Activated CD4-positive, CD25-positive, alpha-beta regulatory T cell treated with anti-CD3 and anti-CD28 coated beads, Interleukin-2, amount 50 U/mL, for 24 hours (primary cell): ENCODE data around the gene SEMA3E.

ENCODE experiments used
- ATAC-seq, 2 donors: fragments of 150-1000 bp; cut with Tn5 transposase; one replicate each; pipeline ENCODE4 v1.10.0; 2021; ENCODE audit warnings: mild to moderate bottlenecking in 1 of 2, moderate library complexity in 1 of 2

Gene SEMA3E

GRCh38 chr7:83640731-83641537 is 8.0 kb downstream of the SEMA3E start:
- ATAC-seq: no peak

DNA sequence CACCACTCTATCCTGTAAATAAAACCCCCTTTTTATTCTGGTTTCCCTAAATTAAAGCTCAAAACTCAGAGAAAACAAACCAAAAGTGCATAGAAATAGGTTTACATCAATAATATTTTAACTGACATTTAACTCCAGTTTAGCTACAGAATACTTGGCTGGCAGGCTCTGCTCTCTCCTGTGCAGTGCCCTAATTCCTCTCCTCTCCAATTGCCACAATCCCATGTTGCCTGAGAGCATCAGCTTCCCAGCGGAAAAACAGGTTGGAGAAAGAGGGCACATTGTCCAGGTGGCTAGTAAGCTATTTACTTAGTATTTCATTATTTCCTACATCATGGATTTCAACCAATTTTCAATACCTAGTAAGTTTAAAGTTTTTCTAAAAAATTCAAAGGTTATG is 8.7 kb downstream of the SEMA3E start:
- ATAC-seq: no peak

GRCh38 chr7:83633516-83633915 is 15.4 kb downstream of the SEMA3E start:
- no peak for ATAC-seq

DNA sequence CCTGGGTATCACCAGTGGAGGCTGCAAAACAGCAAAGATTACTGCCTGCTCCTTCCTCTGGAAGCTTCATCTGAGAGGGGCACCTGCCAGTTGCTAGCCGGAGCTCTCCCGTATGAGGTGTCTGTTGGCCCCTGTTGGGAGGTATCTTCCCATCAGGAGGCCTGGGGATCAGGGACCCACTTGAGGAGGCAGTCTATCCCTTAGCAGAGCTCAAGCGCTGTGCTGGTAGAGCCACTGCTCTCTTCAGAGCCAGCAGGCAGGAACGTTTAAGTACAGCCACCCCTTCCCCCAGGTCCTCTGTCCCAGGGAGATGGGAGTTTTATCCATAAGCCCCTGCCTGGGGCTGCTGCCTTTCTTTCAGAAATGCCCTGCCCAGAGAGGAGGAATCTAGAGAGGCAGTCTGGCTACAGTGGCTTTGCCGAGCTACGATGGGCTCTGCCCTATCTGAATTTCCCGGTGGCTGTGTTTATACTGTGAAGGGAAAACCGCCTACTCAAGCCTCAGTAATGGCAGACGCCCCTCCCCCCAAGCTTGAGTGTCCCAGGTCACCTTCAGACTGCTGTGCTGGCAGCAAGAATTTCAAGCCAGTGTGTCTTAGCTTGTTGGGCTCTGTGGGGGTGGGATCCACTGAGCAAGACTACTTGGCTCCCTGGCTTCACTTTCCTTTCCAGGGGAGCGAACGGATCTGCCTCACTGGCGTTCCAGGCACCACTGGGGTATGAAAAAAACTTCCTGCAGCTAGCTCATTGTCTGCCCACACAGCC is 19.6 kb downstream of the SEMA3E start:
- no peak for ATAC-seq

DNA sequence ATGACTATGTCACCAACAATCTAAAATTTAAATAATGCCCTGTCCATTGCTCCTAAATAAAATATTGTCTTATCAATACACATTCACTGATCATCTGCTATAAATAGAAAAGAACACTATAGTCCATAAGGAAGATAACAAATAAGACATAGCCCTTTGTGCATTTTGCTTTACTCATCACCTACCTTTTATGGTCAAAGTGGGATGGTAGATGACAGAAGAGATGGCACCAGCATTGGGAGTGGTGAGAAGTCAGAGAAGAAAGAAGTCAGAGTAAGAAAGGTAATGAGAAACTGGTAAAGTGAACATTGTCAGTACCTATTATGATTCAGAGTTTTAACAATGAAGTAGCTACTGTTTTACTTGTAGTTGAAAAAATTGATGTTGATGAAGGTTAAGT is 31.1 kb downstream of the SEMA3E start:
- ATAC-seq: no peak

- ATAC-seq: no peak
Observed at GRCh38 chr7:83614112-83614511, 34.8 kb downstream of the SEMA3E start.

DNA sequence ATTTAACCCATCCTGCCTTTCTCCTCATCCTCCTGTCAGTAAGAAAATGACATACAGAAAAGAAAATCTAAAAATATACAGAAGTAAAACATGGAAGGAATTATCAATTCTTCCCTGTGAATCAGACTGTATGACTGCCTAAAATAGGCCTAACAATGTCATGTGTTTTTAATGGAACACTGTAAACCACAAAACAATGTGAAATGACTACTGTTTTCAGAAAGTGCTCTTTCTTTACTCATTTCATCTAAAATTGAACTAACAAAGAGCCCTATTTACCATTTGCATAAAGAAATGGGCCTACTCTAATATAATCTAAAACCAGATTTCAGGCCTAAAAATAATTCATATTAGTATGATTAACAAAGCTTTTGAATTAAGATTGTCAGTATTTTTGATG is 35.7 kb downstream of the SEMA3E start:
- no peak for ATAC-seq

GRCh38 chr7:83611776-83612175 is 37.2 kb downstream of the SEMA3E start:
- no peak for ATAC-seq

- ATAC-seq: no peak
Observed at GRCh38 chr7:83610649-83611304, 38.2 kb downstream of the SEMA3E start.

DNA sequence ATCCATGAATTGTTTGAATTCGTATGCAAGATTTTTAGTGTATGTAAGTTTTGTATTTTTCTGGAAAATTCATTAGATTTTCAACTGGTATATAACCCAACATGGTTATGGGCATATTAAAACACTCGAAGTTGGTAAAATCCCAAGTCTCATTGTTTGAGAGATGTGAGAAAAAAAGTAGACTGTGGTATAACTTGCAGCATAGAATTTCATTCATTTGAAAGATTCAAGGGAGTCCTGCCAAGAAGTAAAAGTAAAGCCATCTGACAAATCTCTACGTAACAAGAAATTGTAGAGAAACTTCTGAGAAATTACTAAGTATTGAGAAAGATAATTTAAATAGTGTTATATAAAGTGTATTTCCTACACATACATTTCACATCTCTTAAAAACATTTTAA is 40.2 kb downstream of the SEMA3E start:
- no peak for ATAC-seq

DNA sequence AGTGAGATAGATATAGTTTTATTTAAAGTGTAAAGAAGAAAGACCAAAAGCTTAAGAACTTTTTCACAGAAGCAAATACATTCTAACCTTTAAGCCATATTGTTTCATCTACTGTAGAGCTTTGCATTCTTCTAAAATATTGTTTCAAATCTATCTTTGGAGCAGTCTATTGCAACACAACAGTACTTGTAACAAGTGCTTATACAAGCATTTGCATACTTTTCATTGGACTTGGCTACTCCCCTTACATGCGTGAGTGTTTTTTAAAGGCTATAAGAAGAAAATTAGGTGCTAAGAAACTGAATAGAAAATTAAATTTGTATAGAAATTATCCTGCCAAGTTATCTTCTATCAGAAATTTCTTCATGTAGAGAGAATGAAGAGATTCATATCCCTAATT is 45.3 kb downstream of the SEMA3E start:
- no peak for ATAC-seq

- ATAC-seq: no peak
Observed at GRCh38 chr7:83599131-83599530, 49.8 kb downstream of the SEMA3E start.

DNA sequence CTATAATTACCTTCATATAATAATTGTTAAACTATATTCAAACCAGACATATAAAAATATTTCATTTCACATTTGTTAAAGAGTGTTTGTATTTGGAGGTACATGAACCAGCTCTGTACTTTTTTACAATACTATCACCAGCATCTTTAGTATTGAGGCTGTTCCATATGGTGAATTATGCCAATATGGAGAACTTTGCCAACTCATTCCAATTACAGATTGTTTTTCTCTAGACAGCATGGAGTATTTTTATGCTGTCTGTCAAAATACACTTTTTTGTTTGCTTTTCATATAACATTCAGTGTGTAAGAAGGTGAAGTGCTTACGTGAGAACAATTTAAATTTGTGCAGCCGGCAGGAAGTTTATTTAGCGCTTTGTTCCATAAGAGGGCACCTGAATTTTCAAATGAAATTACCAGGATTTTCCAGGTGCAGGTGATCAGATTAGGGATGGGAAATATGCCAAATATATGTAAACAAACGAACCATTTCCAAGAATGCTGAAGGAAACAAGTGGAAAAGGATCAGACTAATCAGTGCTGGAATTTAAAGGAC is 54.9 kb downstream of the SEMA3E start:
- no peak for ATAC-seq

GRCh38 chr7:83588602-83589240 is 60.2 kb downstream of the SEMA3E start:
- no peak for ATAC-seq

- ATAC-seq: no peak
Observed at GRCh38 chr7:83586281-83586680, 62.7 kb downstream of the SEMA3E start.

DNA sequence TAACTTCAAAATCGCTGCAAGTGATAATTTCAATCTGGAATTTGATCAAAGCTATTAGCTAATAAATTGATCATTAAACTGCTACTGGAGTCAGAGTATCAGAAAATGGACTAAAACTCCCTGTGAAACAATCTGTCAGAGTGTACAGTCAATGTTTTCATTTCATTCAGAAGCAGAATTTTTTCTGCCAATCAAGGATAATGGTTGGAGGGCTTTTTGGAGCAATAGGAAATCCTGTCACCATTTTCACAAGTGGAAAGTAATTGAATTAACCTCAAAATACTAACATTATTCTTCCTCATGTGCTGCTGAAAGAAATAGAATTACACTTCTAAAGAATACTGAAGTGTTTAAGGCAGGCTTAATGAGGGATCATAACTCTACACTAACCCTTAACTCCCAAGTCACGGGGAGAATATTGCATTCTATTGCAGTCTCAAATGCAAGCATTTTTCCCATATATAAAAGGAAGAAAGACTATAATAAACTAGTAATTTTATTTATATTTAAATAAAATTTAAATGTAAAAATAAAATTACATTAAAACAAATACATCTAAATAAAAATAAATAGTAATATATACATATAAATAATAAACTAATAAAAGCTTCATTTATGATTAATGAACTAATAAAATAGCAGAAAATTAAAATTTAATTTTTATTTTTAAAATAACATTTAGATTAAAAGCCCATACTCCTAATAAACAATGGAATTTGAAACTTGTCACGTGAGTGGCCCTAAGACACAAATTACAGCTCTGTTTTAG is 67.1 kb downstream of the SEMA3E start:
- no peak for ATAC-seq

- ATAC-seq: no peak
Observed at GRCh38 chr7:83579740-83580139, 69.2 kb downstream of the SEMA3E start.

DNA sequence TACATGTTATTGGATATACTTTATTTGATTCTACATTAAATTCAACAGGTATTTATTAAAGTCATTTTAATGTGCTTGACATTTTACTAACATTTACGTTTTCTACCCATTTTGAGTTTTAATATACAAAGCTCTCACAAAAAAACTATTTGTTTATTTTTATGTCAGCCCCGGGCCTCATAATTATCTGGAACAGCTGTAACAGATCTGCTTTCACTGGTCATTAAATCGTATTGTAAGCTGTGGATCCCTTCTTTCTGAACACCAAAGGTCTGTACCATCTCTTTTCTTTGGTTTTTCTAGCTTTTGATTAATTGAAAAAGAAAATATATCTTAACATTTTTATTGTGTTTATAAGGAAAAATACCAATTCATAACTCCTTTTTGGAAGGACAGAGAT is 73.5 kb downstream of the SEMA3E start:
- no peak for ATAC-seq

DNA sequence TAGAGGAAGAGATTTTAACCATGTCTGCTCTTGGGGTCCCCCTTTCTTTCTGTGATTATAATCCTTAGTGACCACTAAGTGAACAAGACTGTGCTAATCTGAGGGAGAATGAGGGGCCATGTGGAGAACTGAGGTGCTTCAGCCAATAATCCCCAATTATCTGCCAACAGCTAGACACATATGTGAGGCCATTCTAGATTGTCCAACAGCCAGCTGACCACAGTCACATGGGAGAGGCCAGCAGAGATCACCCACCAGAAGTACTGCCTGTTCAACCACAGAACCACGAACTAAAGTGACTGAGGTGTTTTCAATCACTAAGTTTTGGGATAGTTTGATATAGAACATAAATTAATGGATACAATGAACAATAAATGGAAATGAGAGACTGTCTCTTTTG is 74.3 kb downstream of the SEMA3E start:
- no peak for ATAC-seq

GRCh38 chr7:83562960-83563359 is 86.0 kb downstream of the SEMA3E start:
- ATAC-seq: no peak

GRCh38 chr7:83562289-83562688 is 86.7 kb downstream of the SEMA3E start:
- ATAC-seq: no peak

- no peak for ATAC-seq
Observed at GRCh38 chr7:83559887-83560286, 89.1 kb downstream of the SEMA3E start.
